SK-N-SH (cell line): ENCODE results near the gene SCAMP2. TPM values are rescaled to one million over a fixed set of nuclear protein-coding genes. Genes with fewer than 3 reads are reported as not detected.

Experiments
- CTCF ChIA-PET: fragments of 300-600, 350-600 bp; formaldehyde crosslinking; extraction: SDS; loops from one replicate; lab custom pipeline; 2021; lab: Yijun Ruan, JAX
- POLR2A ChIA-PET: fragments of 350-600 bp; sonication (Branson Sonifier 250); formaldehyde crosslinking; extraction: SDS; loops from one replicate; lab custom pipeline; 2020; ENCODE audit warnings: antibody characterized with exemption, inconsistent platforms; lab: Yijun Ruan, JAX
- DNase-seq: peaks from one replicate; pipeline ENCODE4 v3.0.0; 2012
- H2AFZ ChIP-seq: fragments of 200-600 bp; sonication (generic); 2 replicates; pipeline ENCODE4 v1.8.1; 2016; ENCODE audit warnings: antibody characterized with exemption, mild to moderate bottlenecking, low read depth
- H3F3A ChIP-seq: fragments of 200-600 bp; sonication (generic); replicated peaks from 2 replicates; pipeline ENCODE3; 2016; ENCODE audit warnings: antibody characterized with exemption, mild to moderate bottlenecking; ENCODE audit not compliant: insufficient read depth
- H3K27ac ChIP-seq, 2 experiments: fragments of 200-500 bp in 1 of 2; fragments of 200-600 bp in 1 of 2; sonication (Bioruptor generic) in 1 of 2; sonication (generic), shearing (Covaris generic) in 1 of 2; 2 replicates each; pipeline versions ENCODE4 v1.5.1 to v1.6.1; 2014 to 2016; ENCODE audit warnings: low read depth in 2 of 2, inconsistent platforms in 1 of 2, low read length in 1 of 2, mild to moderate bottlenecking in 1 of 2, mixed read lengths in 1 of 2
- H3K27me3 ChIP-seq: fragments of 200-600 bp; sonication (generic), shearing (Covaris generic); 2 replicates; pipeline ENCODE4 v1.6.1; 2016; ENCODE audit warnings: mixed run types; ENCODE audit not compliant: insufficient read depth
- H3K36me3 ChIP-seq, 2 experiments: fragments of 200-500 bp in 1 of 2; fragments of 200-600 bp in 1 of 2; sonication (Bioruptor generic) in 1 of 2; sonication (generic) in 1 of 2; replicated peaks in 1 of 2; 2 replicates each; pipeline versions ENCODE3 to v1.5.1; 2014 to 2016; ENCODE audit warnings: low read length in 1 of 2, mild to moderate bottlenecking in 1 of 2; ENCODE audit not compliant: insufficient read depth in 2 of 2, control insufficient read depth in 1 of 2
- H3K4me1 ChIP-seq, 2 experiments: fragments of 200-500 bp in 1 of 2; fragments of 200-600 bp in 1 of 2; sonication (Bioruptor generic) in 1 of 2; sonication (generic), shearing (Covaris generic) in 1 of 2; 2 replicates each; pipeline versions ENCODE4 v1.5.1 to v1.6.1; 2014 to 2016; ENCODE audit warnings: low read depth in 1 of 2, low read length in 1 of 2, mixed run types in 1 of 2; ENCODE audit not compliant: insufficient read depth in 2 of 2, control insufficient read depth in 1 of 2
- H3K4me2 ChIP-seq: fragments of 200-600 bp; sonication (generic), shearing (Covaris generic); 2 replicates; pipeline ENCODE4 v1.6.1; 2017; ENCODE audit warnings: mixed run types
- H3K4me3 ChIP-seq, 2 experiments: fragments of 200-500 bp in 1 of 2; fragments of 200-600 bp in 1 of 2; sonication (Bioruptor generic) in 1 of 2; sonication (generic), shearing (Covaris generic) in 1 of 2; 2 replicates each; pipeline versions ENCODE4 v1.5.1 to v1.8.1; 2014 to 2016; ENCODE audit warnings: low read depth in 2 of 2, inconsistent platforms in 1 of 2, low read length in 1 of 2, mild to moderate bottlenecking in 1 of 2, mixed read lengths in 1 of 2, moderate library complexity in 1 of 2
- H3K79me2 ChIP-seq: fragments of 200-600 bp; sonication (generic); 2 replicates; pipeline ENCODE4 v1.8.1; 2017; ENCODE audit warnings: mild to moderate bottlenecking; ENCODE audit not compliant: insufficient read depth
- H3K9ac ChIP-seq: fragments of 200-600 bp; sonication (generic); 2 replicates; pipeline ENCODE4 v1.6.1; 2017; ENCODE audit warnings: mixed run types
- H3K9me2 ChIP-seq: fragments of 200-600 bp; sonication (generic); 2 replicates; pipeline ENCODE4 v1.6.1; 2017; ENCODE audit warnings: mixed run types
- H3K9me3 ChIP-seq: fragments of 200-600 bp; sonication (generic); 2 replicates; pipeline ENCODE4 v1.6.1; 2017; ENCODE audit warnings: mixed run types, mild to moderate bottlenecking, moderate library complexity
- H4K20me1 ChIP-seq: fragments of 200-600 bp; sonication (generic); 2 replicates; pipeline ENCODE4 v1.6.1; 2017; ENCODE audit warnings: mild to moderate bottlenecking, mixed run types; ENCODE audit not compliant: insufficient read depth
- CHD2 ChIP-seq: fragments of 150-350 bp; IDR thresholded peaks from 2 replicates; pipeline ENCODE4 v1.6.1; 2018; ENCODE audit warnings: low read length; ENCODE audit not compliant: partially characterized antibody
- CTCF ChIP-seq: fragments of 200-600 bp; sonication (generic); IDR thresholded peaks from 2 replicates; pipeline ENCODE4 v1.6.1; 2017; ENCODE audit warnings: antibody characterized with exemption, mild to moderate bottlenecking, moderate library complexity
- ELF1 ChIP-seq: IDR thresholded peaks from 2 replicates; pipeline ENCODE4 v1.4.0; 2012
- EZH2phosphoT487 ChIP-seq: fragments of 200-600 bp; sonication (generic); IDR thresholded peaks from 2 replicates; pipeline ENCODE4 v1.6.1; 2017; ENCODE audit warnings: low read depth, mixed run types, mild to moderate bottlenecking, antibody characterized with exemption, moderate library complexity, borderline replicate concordance
- FOSL2 ChIP-seq: IDR thresholded peaks from 2 replicates; pipeline ENCODE4 v1.4.0; 2012; ENCODE audit warnings: low read depth, mild to moderate bottlenecking, moderate library complexity, borderline replicate concordance
- FOXJ3 ChIP-seq: sonication (generic); formaldehyde crosslinking; IDR thresholded peaks from 2 replicates; pipeline ENCODE4 v1.5.1; 2020; ENCODE audit warnings: mild to moderate bottlenecking, missing genetic modification reagents
- FOXM1 ChIP-seq: IDR thresholded peaks from 2 replicates; pipeline ENCODE4 v1.4.0; 2012; ENCODE audit warnings: low read depth, mild to moderate bottlenecking
- GATA2 ChIP-seq: sonication (generic); formaldehyde crosslinking; IDR thresholded peaks from 2 replicates; pipeline ENCODE4 v1.5.0; 2020; ENCODE audit warnings: mild to moderate bottlenecking, missing genetic modification reagents
- MAX ChIP-seq: IDR thresholded peaks from 2 replicates; pipeline ENCODE4 v1.4.0; 2012; ENCODE audit warnings: low read depth
- MEF2A ChIP-seq: IDR thresholded peaks from 2 replicates; pipeline ENCODE4 v1.4.0; 2012; ENCODE audit warnings: low read depth, borderline replicate concordance
- MXI1 ChIP-seq: IDR thresholded peaks from 2 replicates; pipeline ENCODE4 v1.6.1; 2012; ENCODE audit warnings: mild to moderate bottlenecking, low read depth, low read length, improper control_type of control experiment
- NFIC ChIP-seq: IDR thresholded peaks from 2 replicates; pipeline ENCODE4 v1.4.0; 2012; ENCODE audit warnings: borderline replicate concordance
- NRF1 ChIP-seq: IDR thresholded peaks from 2 replicates; pipeline ENCODE4 v1.6.1; 2012; ENCODE audit warnings: low read depth, mild to moderate bottlenecking, low read length
- POLR2AphosphoS5 ChIP-seq: IDR thresholded peaks from 2 replicates; pipeline ENCODE4 v1.6.1; 2012; ENCODE audit warnings: low read depth, low read length
- RAD21 ChIP-seq: IDR thresholded peaks from 2 replicates; pipeline ENCODE4 v1.6.1; 2012; ENCODE audit warnings: mild to moderate bottlenecking, low read length
- RFX5 ChIP-seq: IDR thresholded peaks from 2 replicates; pipeline ENCODE4 v1.6.1; 2012; ENCODE audit warnings: mild to moderate bottlenecking, improper control_type of control experiment, low read length
- SIN3A ChIP-seq: IDR thresholded peaks from 2 replicates; pipeline ENCODE4 v1.6.1; 2012; ENCODE audit warnings: low read depth, mild to moderate bottlenecking, low read length, moderate library complexity, borderline replicate concordance
- SMC3 ChIP-seq: IDR thresholded peaks from 2 replicates; pipeline ENCODE4 v1.6.1; 2012; ENCODE audit warnings: low read depth, low read length, improper control_type of control experiment
- TCF12 ChIP-seq: IDR thresholded peaks from 2 replicates; pipeline ENCODE4 v1.4.0; 2012
- TEAD4 ChIP-seq: IDR thresholded peaks from 2 replicates; pipeline ENCODE4 v1.4.0; 2012; ENCODE audit warnings: mild to moderate bottlenecking, borderline replicate concordance; ENCODE audit not compliant: insufficient read depth
- YY1 ChIP-seq: IDR thresholded peaks from 2 replicates; pipeline ENCODE4 v1.4.0; 2012; ENCODE audit warnings: low read depth, mild to moderate bottlenecking
- WGBS: methylation state at CpG from one replicate; pipeline ENCODE4 v1.1.6; 2017; ENCODE audit warnings: low lambda C conversion rate; 5-methylcytosine and 5-hydroxymethylcytosine counted together
- polyA plus RNA-seq, 3 experiments: library from polyadenylated mRNA; depleted of rRNA; stranded (reverse); fragments of >200 nt; gene quantifications; 2 replicates each; pipeline ENCODE4 v1.2.3, GENCODE V29; 2012

Gene SCAMP2
- polyA plus RNA-seq, 1 of the 3 experiments (the other 2 are of a cell fraction): 88.1 TPM

GRCh38 chr15:74822233-74822632 is 50.9 kb downstream of the SCAMP2 start:
- no peaks in the 10 kb centered on the region for H3K9me2 ChIP-seq
- no peaks in the 10 kb centered on the region for H3K36me3 ChIP-seq
- H4K20me1 ChIP-seq: no peaks in the 10 kb centered on the region
- H3F3A ChIP-seq: no peaks in the 10 kb centered on the region
- H3K27ac ChIP-seq: no peak overlapping the region
- H3K4me2 ChIP-seq: no peak overlapping the region
- no peak for TF ChIP-seq EZH2phosphoT487
- TF ChIP-seq POLR2AphosphoS5: no peak
- no peak for TF ChIP-seq MEF2A
- no peak for TF ChIP-seq YY1
- no peak for TF ChIP-seq FOXJ3 (CRISPR knock-in tag)
- TF ChIP-seq NFIC: no peak
- TF ChIP-seq RFX5: no peak
- TF ChIP-seq SMC3: no peak
- no peak for TF ChIP-seq CTCF
- TF ChIP-seq SIN3A: no peak
- TF ChIP-seq FOSL2: no peak
- TF ChIP-seq TCF12: no peak
- H3K27me3 ChIP-seq: peaks cover 17% of the 10 kb centered on the region; the same call in 1 of the 2 replicates
- H3K9me3 ChIP-seq: no peaks in the 10 kb centered on the region
- H3K79me2 ChIP-seq: no peaks in the 10 kb centered on the region
- H3K4me1 ChIP-seq: peaks cover 0 to 24% of the 10 kb centered on the region in 2 experiments; a peak in 1 of 4 replicates
- ChIA-PET POLR2A (no interaction called here), CTCF (interaction anchor here (1.6 to 2.6 kb wide), 3 partner anchors 23 to 53 kb away, joined by 3 to 8 read pairs (median 5); no protein-coding TSS in a partner anchor)
- no peak for DNase-seq
- WGBS: 55% methylated on average over 4 of the region's 4 CpGs
- H3K4me3 ChIP-seq: no peak overlapping the region
- no peak overlapping the region for H3K9ac ChIP-seq
- H2AFZ ChIP-seq: no peak overlapping the region

GRCh38 chr15:74821790-74822158 is 51.4 kb downstream of the SCAMP2 start:
- H3K4me2 ChIP-seq: no peak overlapping the region
- H3K9me3 ChIP-seq: no peaks in the 10 kb centered on the region
- ChIA-PET POLR2A (interaction anchor here (0.8 kb wide), 1 partner anchor 34 kb away, joined by 6 read pairs; no protein-coding TSS in a partner anchor), CTCF (interaction anchor here (1.6 to 2.6 kb wide), 4 partner anchors 22 to 53 kb away, joined by 3 to 10 read pairs (median 6); no protein-coding TSS in a partner anchor)
- no peak for DNase-seq
- H3K9ac ChIP-seq: no peak overlapping the region
- H3K79me2 ChIP-seq: no peaks in the 10 kb centered on the region
- no peak for TF ChIP-seq MAX
- no peak for TF ChIP-seq TEAD4
- TF ChIP-seq FOXM1: no peak
- no peak for TF ChIP-seq FOXJ3 (CRISPR knock-in tag)
- TF ChIP-seq CHD2: no peak
- no peak for TF ChIP-seq CTCF
- no peak for TF ChIP-seq SIN3A
- no peak for TF ChIP-seq RAD21
- no peak for TF ChIP-seq SMC3
- no peak for TF ChIP-seq RFX5
- TF ChIP-seq MEF2A: no peak
- no peak for TF ChIP-seq NRF1
- TF ChIP-seq MXI1: no peak
- TF ChIP-seq YY1: no peak
- TF ChIP-seq GATA2 (CRISPR knock-in tag): no peak
- TF ChIP-seq ELF1: no peak
- TF ChIP-seq, all 33 proteins: peak for 0
- peaks cover 13% of the 10 kb centered on the region; the same call in 1 of the 2 replicates for H3K27me3 ChIP-seq
- H2AFZ ChIP-seq: no peak overlapping the region
- H4K20me1 ChIP-seq: no peaks in the 10 kb centered on the region
- WGBS: 78% methylated on average over 7 of the region's 7 CpGs
- H3K9me2 ChIP-seq: no peaks in the 10 kb centered on the region
- H3K4me3 ChIP-seq: no peak overlapping the region
- no peak overlapping the region; a peak in 1 of 4 replicates for H3K27ac ChIP-seq
- H3K36me3 ChIP-seq: no peaks in the 10 kb centered on the region
- H3F3A ChIP-seq: no peaks in the 10 kb centered on the region
- peaks cover 0 to 28% of the 10 kb centered on the region in 2 experiments; a peak in 1 of 4 replicates for H3K4me1 ChIP-seq
